ENCODE results near the gene WNK1. TPM values are rescaled to one million over a fixed set of nuclear protein-coding genes. Genes with fewer than 3 reads are reported as not detected.

WNK1 gene
- total RNA-seq, 4 donors from 2014 or later = 79.2 to 169 (median 92.1) TPM

DNA sequence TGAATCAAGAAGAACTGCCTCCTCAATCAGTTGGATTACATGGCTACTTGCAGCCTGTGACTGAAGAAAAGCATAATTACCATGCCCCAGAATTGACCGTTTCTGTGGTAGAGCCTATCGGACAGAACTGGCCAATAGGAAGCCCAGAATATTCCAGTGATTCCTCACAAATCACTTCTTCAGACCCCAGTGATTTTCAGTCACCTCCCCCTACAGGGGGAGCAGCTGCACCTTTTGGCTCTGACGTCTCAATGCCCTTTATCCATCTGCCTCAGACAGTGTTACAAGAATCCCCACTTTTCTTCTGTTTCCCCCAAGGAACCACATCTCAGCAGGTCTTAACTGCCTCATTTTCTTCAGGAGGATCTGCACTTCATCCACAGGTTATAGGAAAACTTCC, 116.3 kb downstream of the WNK1 start:
- WGBS, 2 donors (ENCODE audit: low coverage in 1 of 2) = 17 to 73% methylated on average over 1 to 3 of the region's 3 CpGs

DNA sequence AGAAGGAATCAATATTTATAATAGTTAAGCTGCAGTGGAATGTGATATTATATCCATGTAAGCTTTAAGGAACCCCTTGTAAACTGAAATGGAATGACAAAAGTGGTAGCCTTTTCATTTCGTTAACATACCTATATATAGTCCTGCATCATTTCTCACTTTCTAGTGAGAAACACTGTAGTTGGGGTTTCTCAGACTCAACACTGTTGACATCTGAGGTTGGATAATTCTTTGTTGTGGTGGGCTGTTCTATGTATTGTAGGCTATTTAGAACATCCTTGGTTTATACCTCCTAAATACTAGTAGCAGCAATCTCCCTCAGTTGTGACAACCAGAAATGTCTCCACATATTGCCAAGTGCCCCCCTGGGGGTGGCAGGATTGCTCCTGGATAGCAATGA, 118.0 kb downstream of the WNK1 start:
- H3K4me3 ChIP-seq = no peak overlapping the region
- in situ Hi-C loops (cut with MboI; ENCODE audit: low pct_ligation_motif_present in 1 of 4, low pct_unique_long_range_greater_than_20kb in 1 of 4, low sequenced_read_pairs in 3 of 4) = no loop called here
- no peak for DNase-seq
- peaks cover 0 to 24% (median 7%) of the 10 kb centered on the region in 4 donors for H3K36me3 ChIP-seq
- intact Hi-C loops (cut with DNase I; ENCODE audit: low total_unique reads) = no loop called here
- no peaks in the 10 kb centered on the region for H3K27me3 ChIP-seq
- H3K27ac ChIP-seq = no peak overlapping the region
- TF ChIP-seq POLR2A (IDR thresholded peaks at IDR 0.05) = no peak
- 66 to 90% methylated on average over 1 of the region's 1 CpG for WGBS, 2 donors (ENCODE audit: low coverage in 1 of 2)
- H3K9me3 ChIP-seq = no peaks in the 10 kb centered on the region
- no peaks in the 10 kb centered on the region for H3K4me1 ChIP-seq

More for the DNA sequence above, 116.3 kb downstream of the WNK1 start:
- no peak overlapping the region for H3K4me3 ChIP-seq
- peaks cover 0 to 24% (median 9%) of the 10 kb centered on the region in 4 donors for H3K36me3 ChIP-seq
- in situ Hi-C loops (cut with MboI; ENCODE audit: low pct_ligation_motif_present in 1 of 4, low pct_unique_long_range_greater_than_20kb in 1 of 4, low sequenced_read_pairs in 3 of 4) = no loop called here
- no peaks in the 10 kb centered on the region for H3K4me1 ChIP-seq
- no peak for DNase-seq
- H3K9me3 ChIP-seq = no peaks in the 10 kb centered on the region
- H3K27me3 ChIP-seq = no peaks in the 10 kb centered on the region
- intact Hi-C loops (cut with DNase I; ENCODE audit: low total_unique reads) = no loop called here
- no peak overlapping the region for H3K27ac ChIP-seq
- TF ChIP-seq, protein P1, sequence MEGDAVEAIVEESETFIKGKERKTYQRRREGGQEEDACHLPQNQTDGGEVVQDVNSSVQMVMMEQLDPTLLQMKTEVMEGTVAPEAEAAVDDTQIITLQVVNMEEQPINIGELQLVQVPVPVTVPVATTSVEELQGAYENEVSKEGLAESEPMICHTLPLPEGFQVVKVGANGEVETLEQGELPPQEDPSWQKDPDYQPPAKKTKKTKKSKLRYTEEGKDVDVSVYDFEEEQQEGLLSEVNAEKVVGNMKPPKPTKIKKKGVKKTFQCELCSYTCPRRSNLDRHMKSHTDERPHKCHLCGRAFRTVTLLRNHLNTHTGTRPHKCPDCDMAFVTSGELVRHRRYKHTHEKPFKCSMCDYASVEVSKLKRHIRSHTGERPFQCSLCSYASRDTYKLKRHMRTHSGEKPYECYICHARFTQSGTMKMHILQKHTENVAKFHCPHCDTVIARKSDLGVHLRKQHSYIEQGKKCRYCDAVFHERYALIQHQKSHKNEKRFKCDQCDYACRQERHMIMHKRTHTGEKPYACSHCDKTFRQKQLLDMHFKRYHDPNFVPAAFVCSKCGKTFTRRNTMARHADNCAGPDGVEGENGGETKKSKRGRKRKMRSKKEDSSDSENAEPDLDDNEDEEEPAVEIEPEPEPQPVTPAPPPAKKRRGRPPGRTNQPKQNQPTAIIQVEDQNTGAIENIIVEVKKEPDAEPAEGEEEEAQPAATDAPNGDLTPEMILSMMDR (IDR thresholded peaks at IDR 0.05) = no peak
- no peak for TF ChIP-seq POLR2AphosphoS5 (IDR thresholded peaks at IDR 0.05)
- no peak for TF ChIP-seq EP300 (IDR thresholded peaks at IDR 0.05; ENCODE audit: low read depth)
- no peak for TF ChIP-seq POLR2A (IDR thresholded peaks at IDR 0.05)

DNA sequence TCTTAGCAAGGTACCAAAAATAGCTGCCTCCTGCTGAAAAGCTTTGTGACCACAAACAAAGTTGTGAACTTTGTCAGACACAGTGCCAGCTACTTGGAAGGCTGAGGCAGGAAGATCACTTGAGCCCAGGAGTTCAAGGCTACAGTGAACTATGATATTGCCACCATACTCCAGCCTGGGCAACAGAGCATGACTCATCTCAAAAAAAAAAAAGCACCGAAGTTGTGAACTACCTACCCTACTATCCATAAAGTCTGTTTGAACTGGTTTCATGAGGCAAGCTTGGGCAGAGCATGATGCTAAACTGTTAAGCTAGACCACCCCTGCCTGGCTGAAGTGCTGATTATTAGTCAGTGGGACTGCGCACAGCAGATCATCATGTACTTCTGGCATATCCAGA, 121.6 kb downstream of the WNK1 start:
- intact Hi-C loops (cut with DNase I; ENCODE audit: low total_unique reads) = no loop called here
- peaks cover 0 to 25% (median 9%) of the 10 kb centered on the region in 4 donors for H3K36me3 ChIP-seq

DNA sequence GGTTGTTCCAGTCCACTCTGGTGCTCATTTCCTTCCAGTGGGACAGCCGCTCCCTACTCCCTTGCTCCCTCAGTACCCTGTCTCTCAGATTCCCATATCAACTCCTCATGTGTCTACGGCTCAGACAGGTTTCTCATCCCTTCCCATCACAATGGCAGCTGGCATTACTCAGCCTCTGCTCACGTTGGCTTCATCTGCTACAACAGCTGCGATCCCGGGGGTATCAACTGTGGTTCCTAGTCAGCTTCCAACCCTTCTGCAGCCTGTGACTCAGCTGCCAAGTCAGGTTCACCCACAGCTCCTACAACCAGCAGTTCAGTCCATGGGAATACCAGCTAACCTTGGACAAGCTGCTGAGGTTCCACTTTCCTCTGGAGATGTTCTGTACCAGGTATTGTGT, 127.3 kb downstream of the WNK1 start:
- Histone ChIP-seq H3K27me3 (no peaks in the 10 kb centered on the region), H3K4me1 (no peaks in the 10 kb centered on the region), H3K27ac (no peak overlapping the region), H3K4me3 (no peak overlapping the region), H3K9me3 (no peaks in the 10 kb centered on the region), H3K36me3 (peaks cover 0 to 66% (median 31%) of the 10 kb centered on the region in 4 donors)
- in situ Hi-C loops (cut with MboI; ENCODE audit: low pct_ligation_motif_present in 1 of 4, low pct_unique_long_range_greater_than_20kb in 1 of 4, low sequenced_read_pairs in 3 of 4) = no loop called here
- no peak for DNase-seq
- intact Hi-C loops (cut with DNase I; ENCODE audit: low total_unique reads) = no loop called here
- 84 to 100% methylated on average over 1 to 5 of the region's 5 CpGs for WGBS, 2 donors (ENCODE audit: low coverage in 1 of 2)
- TF ChIP-seq EP300 (IDR thresholded peaks at IDR 0.05; ENCODE audit: low read depth) (no peak), POLR2A (IDR thresholded peaks at IDR 0.05) (no peak), POLR2AphosphoS5 (IDR thresholded peaks at IDR 0.05) (no peak)
- TF ChIP-seq, protein P1 (IDR thresholded peaks at IDR 0.05) = no peak

More for the DNA sequence above, 121.6 kb downstream of the WNK1 start:
- TF ChIP-seq EP300 (IDR thresholded peaks at IDR 0.05; ENCODE audit: low read depth) = no peak
- TF ChIP-seq, protein P1 (IDR thresholded peaks at IDR 0.05) = no peak
- no peak for TF ChIP-seq POLR2A (IDR thresholded peaks at IDR 0.05)
- TF ChIP-seq POLR2AphosphoS5 (IDR thresholded peaks at IDR 0.05) = no peak
- no peak overlapping the region for H3K4me3 ChIP-seq
- 57 to 68% methylated on average over 2 of the region's 2 CpGs for WGBS, 2 donors (ENCODE audit: low coverage in 1 of 2)
- in situ Hi-C loops (cut with MboI; ENCODE audit: low pct_ligation_motif_present in 1 of 4, low pct_unique_long_range_greater_than_20kb in 1 of 4, low sequenced_read_pairs in 3 of 4) = no loop called here
- H3K27me3 ChIP-seq = no peaks in the 10 kb centered on the region
- H3K9me3 ChIP-seq = no peaks in the 10 kb centered on the region
- DNase-seq = no peak
- no peaks in the 10 kb centered on the region for H3K4me1 ChIP-seq
- H3K27ac ChIP-seq = no peak overlapping the region

DNA sequence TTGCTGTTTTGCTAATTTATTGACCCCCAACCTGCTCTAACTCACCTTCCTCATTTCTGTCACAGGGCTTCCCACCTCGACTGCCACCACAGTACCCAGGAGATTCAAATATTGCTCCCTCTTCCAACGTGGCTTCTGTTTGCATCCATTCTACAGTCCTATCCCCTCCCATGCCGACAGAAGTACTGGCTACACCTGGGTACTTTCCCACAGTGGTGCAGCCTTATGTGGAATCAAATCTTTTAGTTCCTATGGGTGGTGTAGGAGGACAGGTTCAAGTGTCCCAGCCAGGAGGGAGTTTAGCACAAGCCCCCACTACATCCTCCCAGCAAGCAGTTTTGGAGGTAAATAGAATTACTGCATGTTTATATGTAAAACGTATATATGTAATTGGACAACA, 128.3 kb downstream of the WNK1 start:
- Histone ChIP-seq H3K4me1 (no peaks in the 10 kb centered on the region), H3K9me3 (no peaks in the 10 kb centered on the region), H3K27me3 (no peaks in the 10 kb centered on the region), H3K4me3 (no peak overlapping the region), H3K27ac (no peak overlapping the region), H3K36me3 (peaks cover 0 to 72% (median 36%) of the 10 kb centered on the region in 4 donors)
- intact Hi-C loops (cut with DNase I; ENCODE audit: low total_unique reads) = no loop called here
- TF ChIP-seq EP300 (IDR thresholded peaks at IDR 0.05; ENCODE audit: low read depth) (no peak), POLR2A (IDR thresholded peaks at IDR 0.05) (no peak), POLR2AphosphoS5 (IDR thresholded peaks at IDR 0.05) (no peak)
- TF ChIP-seq, protein P1 (IDR thresholded peaks at IDR 0.05) = no peak
- in situ Hi-C loops (cut with MboI; ENCODE audit: low pct_ligation_motif_present in 1 of 4, low pct_unique_long_range_greater_than_20kb in 1 of 4, low sequenced_read_pairs in 3 of 4) = no loop called here
- DNase-seq = no peak
- WGBS, 2 donors (ENCODE audit: low coverage in 1 of 2) = 77 to 89% methylated on average over 3 to 4 of the region's 4 CpGs

All from transverse colon (tissue), 4 donors.